Skeletal muscle tissue (tissue), 4 donors: ENCODE results near the gene CHDH. TPM values are rescaled to one million over a fixed set of nuclear protein-coding genes. Genes with fewer than 3 reads are reported as not detected.
A peak's percentile ranks its signal among the peaks of the same experiment; 100 is the strongest.

Source experiments
- H3K27ac ChIP-seq: one replicate; pipeline ENCODE4 v1.7.0; 2013; ENCODE audit warnings: mild to moderate bottlenecking, low read depth, low read length, inconsistent platforms
- H3K27me3 ChIP-seq, 3 donors: one replicate each; pipeline ENCODE4 v1.7.0; 2013; ENCODE audit warnings: low read length in 3 of 3; ENCODE audit not compliant: control insufficient read depth in 3 of 3, insufficient read depth in 3 of 3
- H3K36me3 ChIP-seq, 3 donors: one replicate each; pipeline ENCODE4 v1.7.0; 2013; ENCODE audit warnings: low read length in 3 of 3; ENCODE audit not compliant: control insufficient read depth in 3 of 3, insufficient read depth in 3 of 3
- H3K4me1 ChIP-seq, 3 donors: one replicate each; pipeline ENCODE4 v1.7.0; 2013; ENCODE audit warnings: low read length in 3 of 3, mild to moderate bottlenecking in 3 of 3; ENCODE audit not compliant: control insufficient read depth in 3 of 3, insufficient read depth in 3 of 3
- H3K4me3 ChIP-seq, 3 donors: one replicate each; pipeline ENCODE4 v1.7.0; 2013; ENCODE audit warnings: low read length in 3 of 3
- H3K9ac ChIP-seq, 3 donors: one replicate each; pipeline ENCODE4 v1.7.0; 2013; ENCODE audit warnings: low read length in 3 of 3, mild to moderate bottlenecking in 3 of 3, moderate library complexity in 2 of 3, low read depth in 1 of 3
- H3K9me3 ChIP-seq, 3 donors: one replicate each; pipeline ENCODE4 v1.7.0; 2013; ENCODE audit warnings: low read length in 3 of 3; ENCODE audit not compliant: control insufficient read depth in 3 of 3
- total RNA-seq: library from RNA; depleted of rRNA; stranded (reverse); fragments of >200 nt; gene quantifications from one replicate; pipeline ENCODE4 v1.2.3, GENCODE V29; 2014
- donor health status: Osteomylitis.

CHDH gene
- total RNA-seq, 1 donor from 2014 or later, result 0.52 TPM

DNA sequence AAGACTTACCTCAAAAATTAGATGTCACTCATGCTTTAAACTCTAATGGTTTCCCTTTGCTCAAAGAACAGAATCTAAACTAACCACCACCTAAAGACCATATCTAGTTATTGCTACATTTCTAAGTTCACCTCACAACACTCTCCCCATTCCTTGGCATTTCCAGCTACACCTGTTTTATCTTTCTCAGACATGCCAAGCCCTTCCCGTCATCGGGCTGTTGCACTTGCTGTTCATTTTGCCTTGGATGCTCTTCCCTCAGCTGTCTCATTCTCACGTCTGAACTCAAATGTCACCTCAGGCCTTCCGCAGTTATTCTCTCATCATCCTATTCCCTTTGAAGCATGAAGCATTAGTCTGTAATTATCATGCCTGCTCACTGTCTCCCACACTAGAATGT, 36.8 kb upstream of the CHDH start:
- H3K4me1 ChIP-seq, result peaks cover 13 to 22% (median 14%) of the 10 kb centered on the region in 3 donors
- H3K9me3 ChIP-seq, result no peaks in the 10 kb centered on the region
- peaks cover 23 to 48% (median 39%) of the 10 kb centered on the region in 3 donors for H3K36me3 ChIP-seq
- H3K27ac ChIP-seq, result no peak overlapping the region
- no peak overlapping the region for H3K4me3 ChIP-seq
- no peaks in the 10 kb centered on the region for H3K27me3 ChIP-seq
- no peak overlapping the region for H3K9ac ChIP-seq

- Histone ChIP-seq H3K36me3 (peaks cover 29 to 50% (median 47%) of the 10 kb centered on the region in 3 donors), H3K4me3 (peak within 1 kb of the TSS; percentile 87 to 99 (median 92)), H3K27me3 (no peaks in the 10 kb centered on the region), H3K9me3 (no peaks in the 10 kb centered on the region), H3K27ac (peak within 1 kb of the TSS; percentile 79), H3K4me1 (peaks cover 13 to 22% (median 14%) of the 10 kb centered on the region in 3 donors), H3K9ac (peak within 1 kb of the TSS; percentile 87)
Observed at GRCh38 chr3:53881691-53882593, 35.7 kb upstream of the CHDH start, which contains the start of gene ACTR8. Gene ACTR8 (minus strand): TSS chr3:53882152. CDS start chr3:53882101, 51 bp downstream.

DNA sequence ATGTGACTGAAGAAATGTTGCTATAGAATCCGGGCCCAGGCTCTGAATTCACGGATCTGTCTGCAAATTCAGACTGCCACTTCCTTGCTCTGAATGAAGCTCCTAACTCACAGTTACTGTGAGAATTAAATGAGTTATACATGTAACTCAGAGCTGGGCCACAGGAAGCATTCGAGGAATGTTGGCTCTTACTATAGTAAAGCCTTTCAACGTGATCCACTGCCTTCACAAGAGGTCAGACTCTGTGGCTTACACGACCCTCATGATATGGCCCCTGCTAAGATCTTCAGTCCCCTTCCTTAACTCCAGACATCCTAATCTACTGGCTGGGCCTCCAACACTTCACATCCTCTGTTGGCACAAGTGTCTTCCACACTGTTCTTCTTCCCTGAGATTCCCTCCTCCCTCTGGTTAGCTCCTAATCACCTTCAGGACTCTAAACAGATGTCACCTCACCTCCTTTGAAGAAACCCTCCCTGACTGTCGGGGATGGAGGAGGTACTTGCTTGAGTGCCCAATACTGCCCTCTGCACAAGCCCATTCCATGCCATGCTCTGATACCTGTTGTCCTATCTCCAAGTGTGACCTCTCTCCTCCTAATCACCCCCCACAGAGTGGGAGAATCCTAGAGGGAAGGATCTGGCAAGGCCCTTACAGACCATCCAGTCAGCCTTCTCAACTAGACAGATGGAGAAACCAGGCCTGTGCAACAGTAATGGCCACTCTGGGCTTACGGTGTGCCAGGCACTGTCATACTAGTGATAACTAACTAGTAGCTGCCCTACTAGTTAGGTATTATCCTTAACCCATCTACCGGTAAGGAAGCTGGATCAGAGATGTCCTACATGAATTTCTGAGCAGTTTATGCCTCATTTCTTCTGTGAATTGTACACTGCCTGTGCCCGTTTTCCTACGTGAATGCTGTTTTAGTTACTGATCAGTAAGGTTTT, 34.5 kb upstream of the CHDH start:
- Histone ChIP-seq H3K27ac (peak overlapping the region; percentile 79), H3K4me1 (peaks cover 13 to 22% (median 14%) of the 10 kb centered on the region in 3 donors), H3K36me3 (peaks cover 33 to 55% (median 51%) of the 10 kb centered on the region in 3 donors), H3K27me3 (no peaks in the 10 kb centered on the region), H3K4me3 (peak overlapping the region; percentile 87 to 99 (median 92)), H3K9ac (peak overlapping the region; percentile 87), H3K9me3 (no peaks in the 10 kb centered on the region)

- H3K4me3 ChIP-seq, result no peak overlapping the region
- H3K27ac ChIP-seq, result no peak overlapping the region
- no peaks in the 10 kb centered on the region for H3K4me1 ChIP-seq
- H3K9ac ChIP-seq, result no peak overlapping the region
- H3K27me3 ChIP-seq, result no peaks in the 10 kb centered on the region
- no peaks in the 10 kb centered on the region for H3K9me3 ChIP-seq
- peaks cover 25 to 72% (median 41%) of the 10 kb centered on the region in 3 donors for H3K36me3 ChIP-seq
Observed at GRCh38 chr3:53865732-53866499, 19.7 kb upstream of the CHDH start.

DNA sequence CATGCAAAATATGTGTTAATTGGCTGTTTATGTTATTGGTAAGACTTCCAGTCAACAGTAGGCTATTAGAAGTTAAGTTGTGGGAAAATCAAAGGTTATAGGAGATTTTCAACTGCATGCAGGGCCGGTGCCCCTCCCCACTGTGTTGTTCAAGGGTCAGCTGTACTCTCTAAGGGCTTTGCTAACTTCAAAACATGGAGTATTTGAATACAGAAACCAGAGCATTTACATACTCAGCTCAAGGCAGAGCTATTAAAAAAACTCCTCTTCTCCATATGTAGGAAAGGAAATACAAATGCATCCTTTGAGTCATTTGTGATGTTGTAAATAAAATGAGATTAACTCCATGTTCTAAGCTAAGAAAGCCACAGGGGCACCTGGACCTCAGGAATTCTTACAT, 16.9 kb upstream of the CHDH start:
- H3K27ac ChIP-seq, result no peak overlapping the region
- H3K4me1 ChIP-seq, result no peaks in the 10 kb centered on the region
- H3K27me3 ChIP-seq, result no peaks in the 10 kb centered on the region
- H3K4me3 ChIP-seq, result no peak overlapping the region
- H3K36me3 ChIP-seq, result peaks cover 20 to 67% (median 34%) of the 10 kb centered on the region in 3 donors
- H3K9ac ChIP-seq, result no peak overlapping the region
- no peaks in the 10 kb centered on the region for H3K9me3 ChIP-seq

- Histone ChIP-seq H3K27ac (no peak overlapping the region), H3K9ac (no peak overlapping the region), H3K4me3 (no peak overlapping the region), H3K36me3 (peaks cover 20 to 62% (median 27%) of the 10 kb centered on the region in 3 donors), H3K4me1 (no peaks in the 10 kb centered on the region), H3K9me3 (no peaks in the 10 kb centered on the region), H3K27me3 (no peaks in the 10 kb centered on the region)
Observed at GRCh38 chr3:53862241-53862640, 16.0 kb upstream of the CHDH start.

GRCh38 chr3:53860196-53860595, 14.0 kb upstream of the CHDH start:
- Histone ChIP-seq H3K9me3 (no peaks in the 10 kb centered on the region), H3K4me1 (no peaks in the 10 kb centered on the region), H3K4me3 (no peak overlapping the region), H3K36me3 (peaks cover 17 to 48% (median 27%) of the 10 kb centered on the region in 3 donors), H3K27ac (no peak overlapping the region), H3K9ac (no peak overlapping the region), H3K27me3 (no peaks in the 10 kb centered on the region)

DNA sequence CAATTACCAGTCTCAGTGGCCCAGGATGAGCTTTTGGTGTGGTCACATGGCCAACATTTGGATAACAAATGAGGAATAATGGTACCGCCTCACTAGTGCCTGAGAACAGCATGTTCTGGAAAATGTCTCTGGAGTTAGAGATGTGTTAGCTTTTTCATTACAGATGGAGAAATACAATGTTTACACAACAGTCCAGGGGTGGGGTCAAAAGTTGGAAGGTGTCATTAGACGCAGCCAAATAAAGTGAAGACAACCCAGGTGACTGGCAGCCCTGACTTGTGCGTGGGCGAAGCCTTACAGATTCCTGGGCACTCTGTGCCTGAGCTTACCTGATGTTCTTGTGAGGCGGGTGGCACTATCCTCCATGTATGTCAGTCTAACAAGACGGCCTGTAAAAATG, 13.0 kb upstream of the CHDH start:
- H3K4me3 ChIP-seq, result no peak overlapping the region
- H3K4me1 ChIP-seq, result no peaks in the 10 kb centered on the region
- H3K9me3 ChIP-seq, result no peaks in the 10 kb centered on the region
- H3K9ac ChIP-seq, result no peak overlapping the region
- H3K27me3 ChIP-seq, result no peaks in the 10 kb centered on the region
- no peak overlapping the region for H3K27ac ChIP-seq
- H3K36me3 ChIP-seq, result peaks cover 13 to 40% (median 21%) of the 10 kb centered on the region in 3 donors

- no peak overlapping the region for H3K27ac ChIP-seq
- no peak overlapping the region for H3K9ac ChIP-seq
- peaks cover 14 to 30% (median 21%) of the 10 kb centered on the region in 3 donors for H3K36me3 ChIP-seq
- no peaks in the 10 kb centered on the region for H3K9me3 ChIP-seq
- H3K27me3 ChIP-seq, result no peaks in the 10 kb centered on the region
- H3K4me3 ChIP-seq, result no peak overlapping the region
- no peaks in the 10 kb centered on the region for H3K4me1 ChIP-seq
Observed at GRCh38 chr3:53858096-53858741, 12.0 kb upstream of the CHDH start.
